GM21528 (cell line): ENCODE measurements around the gene SRM.
"Not testable (repeated sequence)": the region's sequence is repeated elsewhere in the genome, so short reads cannot be mapped to it uniquely, and the experiment has no call there.

Source experiments
- ATAC-seq: cut with Tn5 transposase; IDR thresholded peaks from one replicate; pipeline ENCODE4 v1.9.1; 2021; ENCODE audit warnings: mild to moderate bottlenecking, moderate library complexity; ENCODE audit not compliant: unreplicated experiment, low FRiP score

SRM gene

GRCh38 chr1:11045428-11046269 lies 14.2 kb downstream of the SRM start:
- no peak for ATAC-seq

GRCh38 chr1:11044849-11045427 lies 14.9 kb downstream of the SRM start:
- ATAC-seq, result no peak

- ATAC-seq, result no peak
Measured at GRCh38 chr1:11044086-11044848, 15.6 kb downstream of the SRM start.

GRCh38 chr1:11042995-11043874 lies 16.6 kb downstream of the SRM start:
- no peak for ATAC-seq

- ATAC-seq, result no peak
Measured at GRCh38 chr1:11042065-11042464, 17.8 kb downstream of the SRM start.

GRCh38 chr1:11041048-11041447 lies 18.8 kb downstream of the SRM start:
- ATAC-seq, result no peak

GRCh38 chr1:11040105-11040429 lies 19.8 kb downstream of the SRM start:
- ATAC-seq, result not testable (repeated sequence)

GRCh38 chr1:11039351-11040104 lies 20.3 kb downstream of the SRM start:
- no peak for ATAC-seq

- ATAC-seq, result no peak
Measured at GRCh38 chr1:11037740-11038182, 22.1 kb downstream of the SRM start.

GRCh38 chr1:11037019-11037739 lies 22.6 kb downstream of the SRM start:
- not testable (repeated sequence) for ATAC-seq

- ATAC-seq, result no peak
Measured at GRCh38 chr1:11031624-11032262, 28.1 kb downstream of the SRM start.

GRCh38 chr1:11030865-11031264 lies 29.0 kb downstream of the SRM start:
- no peak for ATAC-seq

- ATAC-seq, result no peak
Measured at GRCh38 chr1:11028018-11028417, 31.8 kb downstream of the SRM start.

GRCh38 chr1:11027316-11027715 lies 32.5 kb downstream of the SRM start:
- no peak for ATAC-seq

GRCh38 chr1:11026903-11027302 lies 32.9 kb downstream of the SRM start:
- ATAC-seq, result no peak

GRCh38 chr1:11026052-11026451 lies 33.8 kb downstream of the SRM start:
- ATAC-seq, result no peak

- no peak for ATAC-seq
Measured at GRCh38 chr1:11025618-11026017, 34.2 kb downstream of the SRM start.

- no peak for ATAC-seq
Measured at GRCh38 chr1:11024874-11025203, 35.0 kb downstream of the SRM start.
